ENCODE results near the gene CCDC70.
A peak's percentile ranks its signal among the peaks of the same experiment; 100 is the strongest.
"Not testable (repeated sequence)": the region's sequence is repeated elsewhere in the genome, so short reads cannot be mapped to it uniquely, and the experiment has no call there.

Gene CCDC70
- 0 to 0.88 (median 0) reads per million in 17 experiments for total RNA-seq

DNA sequence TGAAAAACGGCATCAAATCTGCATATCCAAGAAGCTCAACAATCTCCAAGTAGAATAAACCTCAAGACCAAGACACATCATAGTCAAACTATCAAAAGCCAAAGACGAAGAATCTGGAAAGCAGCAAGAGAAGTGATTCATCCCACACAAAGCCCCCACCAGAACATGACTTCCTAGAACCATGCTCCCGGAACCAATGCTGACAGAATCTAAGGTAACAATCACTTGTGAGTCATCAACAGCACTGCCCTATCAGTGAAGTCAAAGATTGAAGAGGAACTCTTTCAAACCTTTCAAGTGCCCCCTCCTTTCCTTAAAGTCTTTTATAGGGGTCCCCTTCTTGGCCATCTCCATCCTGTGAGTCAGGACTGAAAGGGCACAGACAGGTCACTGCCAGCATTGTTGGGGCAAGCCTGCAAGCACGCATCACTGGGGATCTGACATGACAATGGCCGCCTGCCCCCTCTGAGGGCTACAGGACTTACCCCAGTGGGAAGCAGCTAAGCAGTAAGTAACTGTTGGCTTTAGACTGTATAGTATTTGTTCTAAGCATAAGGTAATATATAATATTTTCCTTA is at the start of gene CCDC70:
TSS of gene CCDC70 (plus strand) at position 247 of the 578 bp plus-strand sequence. CDS start 3,443 bp downstream, outside the sequence.
- DNase-seq = no peak

GRCh38 chr13:51814071-51814470 is 47.7 kb upstream of the CCDC70 start:
- DNase-seq = no peak

DNA sequence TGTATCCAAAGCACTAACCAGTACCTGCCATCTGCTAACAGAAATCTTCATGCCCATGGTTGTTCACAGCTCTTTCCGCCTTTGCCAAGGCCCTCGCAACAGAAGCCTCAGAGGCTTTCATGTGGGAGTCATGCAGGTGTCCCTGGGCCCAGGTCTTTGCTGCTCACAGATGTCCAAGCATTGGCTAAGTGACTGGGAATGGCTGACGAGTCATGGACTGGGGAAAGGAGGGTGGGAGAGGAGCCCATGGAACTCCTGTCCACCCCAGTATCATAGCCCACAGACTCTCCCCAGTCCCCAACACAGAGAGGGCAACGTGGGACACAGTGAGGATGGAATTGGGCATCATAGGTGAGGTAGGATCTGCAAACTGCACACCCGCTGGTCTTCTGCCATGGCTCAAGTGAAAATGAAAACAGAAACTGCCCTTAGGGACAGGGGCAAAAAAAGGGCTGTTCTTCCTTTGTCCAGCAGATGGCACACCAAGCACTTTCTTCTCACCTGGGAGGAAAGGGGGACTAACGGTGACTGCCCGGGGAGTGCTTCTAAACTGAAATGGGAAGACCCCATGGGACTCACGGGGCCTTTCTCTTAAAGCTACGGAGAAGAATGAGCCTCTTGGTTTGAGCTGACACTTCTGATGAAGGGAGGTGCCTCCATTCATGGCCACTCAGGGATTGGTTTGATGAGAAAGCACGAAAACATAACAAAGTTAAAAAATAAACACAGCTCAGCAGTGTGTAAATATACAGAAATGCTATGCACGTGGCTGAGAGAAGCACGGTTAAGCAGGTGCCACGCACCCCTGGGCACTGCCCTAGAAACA is 46.7 kb upstream of the CCDC70 start:
- peak; percentile 71 to 80 (median 74) for DNase-seq

DNA sequence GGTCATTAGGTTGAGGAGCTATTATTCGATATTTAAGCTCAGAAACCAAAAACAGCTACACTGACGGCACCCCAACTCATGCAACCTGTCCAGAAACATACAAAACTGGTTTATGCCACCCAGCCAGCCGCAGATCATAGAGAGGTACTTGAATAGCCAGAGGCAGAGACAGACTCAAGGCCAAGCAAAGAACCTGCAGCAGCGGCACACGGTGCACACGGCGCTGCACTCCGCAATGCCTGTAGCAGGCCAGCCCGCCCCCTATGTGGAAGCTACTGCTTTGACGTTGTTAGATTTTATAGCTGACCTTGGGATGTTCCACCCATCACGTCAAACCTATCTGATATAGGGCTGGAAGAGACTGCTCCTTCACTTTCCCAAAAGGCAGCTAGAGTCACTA is 45.9 kb upstream of the CCDC70 start:
- no peak for DNase-seq

DNA sequence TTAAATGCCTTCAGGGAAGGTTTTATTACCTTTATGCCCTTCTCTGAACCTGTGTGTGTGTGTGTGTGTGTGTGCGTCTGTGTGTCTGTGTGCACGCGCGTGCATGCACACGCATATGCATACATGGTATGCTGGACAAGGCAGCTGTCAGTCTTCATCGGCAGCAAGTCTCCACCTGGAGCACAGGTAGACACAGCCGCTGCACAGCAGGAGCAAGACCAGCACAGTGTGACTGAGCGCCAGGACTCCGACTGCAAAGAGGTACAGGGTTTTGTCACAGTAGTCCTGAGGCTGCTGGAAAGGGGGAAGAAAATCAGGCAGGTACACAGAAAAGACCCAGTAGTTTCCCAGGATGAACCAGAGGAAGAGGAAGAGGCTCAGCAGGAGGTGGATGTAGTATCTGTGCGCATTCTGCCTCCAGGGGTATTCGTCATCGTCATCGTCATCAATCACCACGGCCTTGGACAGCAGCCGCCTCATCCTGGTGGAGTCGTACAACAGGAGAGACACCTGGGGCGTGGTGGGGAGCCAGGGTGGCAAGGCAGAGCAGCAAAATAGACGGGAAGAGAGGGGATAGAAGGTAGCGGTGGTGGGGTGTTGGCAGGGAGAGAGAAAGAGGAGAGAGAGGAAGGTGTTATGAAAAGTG is 45.0 kb upstream of the CCDC70 start:
- DNase-seq = no peak

DNA sequence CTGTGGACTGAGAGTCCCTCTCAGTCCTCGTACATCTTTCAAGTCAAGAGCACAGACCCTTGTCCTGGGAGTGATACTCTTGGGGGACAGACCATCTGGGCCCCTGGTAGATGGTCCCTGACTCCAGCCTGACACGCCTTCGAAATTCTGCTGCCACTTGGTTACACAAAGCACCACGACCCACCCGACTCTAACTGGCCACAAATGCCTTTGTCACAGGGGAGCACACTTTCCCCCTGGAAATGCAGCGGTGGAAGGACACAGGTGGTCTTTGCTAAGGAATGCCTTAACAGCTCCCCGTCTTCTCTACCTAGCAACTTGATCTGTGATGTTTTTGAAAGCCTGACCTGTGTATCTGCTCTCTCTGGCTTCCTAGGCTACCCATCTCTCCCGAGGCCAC is 44.1 kb upstream of the CCDC70 start:
- DNase-seq = no peak

DNA sequence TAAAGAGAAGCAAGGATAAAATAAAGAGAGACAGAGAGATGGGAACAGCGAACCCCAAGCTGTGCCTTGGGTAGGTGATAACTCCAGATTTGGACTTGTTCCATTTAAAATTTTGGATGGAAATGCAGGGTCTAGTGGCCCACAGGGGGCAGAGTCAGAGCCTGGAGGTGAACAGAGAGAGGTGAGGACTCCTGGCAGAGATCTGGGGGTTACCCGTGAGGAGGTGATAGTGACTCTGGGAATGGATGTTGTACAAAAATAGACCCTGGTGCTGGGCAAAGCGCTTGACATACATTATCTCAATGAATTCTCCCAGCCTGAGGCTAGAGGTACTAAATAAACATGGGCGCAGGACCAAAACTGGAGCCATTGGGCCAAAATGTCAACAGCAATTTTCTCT is 43.5 kb upstream of the CCDC70 start:
- DNase-seq = no peak

GRCh38 chr13:51818781-51819511 is 42.8 kb upstream of the CCDC70 start:
- peak; percentile 54 to 78 (median 73) for DNase-seq

DNA sequence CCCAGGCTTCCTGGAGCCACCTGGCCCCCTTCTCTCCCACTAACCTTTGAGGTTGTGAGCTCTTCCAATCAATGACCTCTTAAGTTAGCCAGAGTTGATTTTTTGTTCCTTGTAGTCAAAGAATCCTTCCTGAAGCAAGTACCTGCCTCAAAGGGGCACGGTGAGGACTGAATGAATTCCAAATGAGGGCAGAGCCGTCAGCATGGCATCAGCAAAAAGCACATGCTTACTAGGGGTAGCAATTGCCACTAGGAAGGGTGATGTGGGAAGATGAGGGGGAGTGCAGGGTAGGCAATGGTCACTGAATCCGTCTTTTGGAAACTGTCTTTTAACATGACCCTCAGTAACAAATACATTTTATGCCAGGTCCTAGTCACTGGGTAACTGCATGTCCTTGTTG is 42.2 kb upstream of the CCDC70 start:
- no peak for DNase-seq

DNA sequence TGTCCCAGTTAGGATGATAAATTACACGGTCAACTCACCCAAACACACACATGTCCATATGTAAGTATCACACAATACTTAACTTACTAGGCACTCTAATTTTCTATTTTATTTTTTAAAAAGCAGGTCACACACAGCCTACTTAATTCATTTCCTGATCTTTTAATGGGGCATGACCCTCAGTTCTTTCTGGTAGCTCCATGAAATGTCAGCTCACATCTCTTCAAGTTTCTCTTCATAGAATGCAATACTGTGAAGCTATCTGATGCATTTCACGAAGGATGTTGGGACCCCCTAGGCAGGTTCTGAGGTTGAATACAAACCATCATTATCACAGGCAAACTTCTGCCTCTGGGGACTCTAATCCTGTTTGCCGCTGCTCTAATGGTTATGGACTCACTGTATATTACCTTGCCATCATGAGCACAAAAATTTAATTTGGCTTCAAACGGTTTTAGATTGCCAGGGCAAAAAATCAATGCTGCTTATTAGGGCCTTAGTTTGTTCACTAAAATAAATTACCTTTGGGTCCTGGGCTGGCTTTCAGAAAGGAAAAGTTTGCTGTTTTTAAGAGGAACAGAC is 41.7 kb upstream of the CCDC70 start:
- DNase-seq = no peak

DNA sequence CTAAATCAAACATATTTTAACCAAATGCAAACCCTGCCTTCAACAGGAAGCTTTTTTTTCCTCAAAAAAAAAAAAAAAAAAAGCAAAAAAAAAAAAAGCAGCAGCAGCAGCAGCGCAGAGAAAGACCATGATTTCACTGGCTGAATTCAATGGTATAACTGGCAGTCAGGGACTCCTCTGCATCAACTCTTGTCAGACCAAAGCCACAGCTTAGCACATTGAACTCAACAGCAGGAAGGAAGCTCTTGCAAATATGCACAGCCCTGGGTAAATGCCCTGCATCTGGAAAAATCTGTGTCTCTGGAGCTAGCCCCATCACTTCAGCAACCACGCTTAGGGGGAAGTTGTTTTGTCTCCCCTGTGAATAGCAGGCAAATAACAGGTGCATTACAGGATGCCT is 40.2 kb upstream of the CCDC70 start:
- peak; percentile 38 to 76 (median 68) for DNase-seq

- no peak for DNase-seq
Measured at GRCh38 chr13:51822106-51822815, 39.5 kb upstream of the CCDC70 start.

DNA sequence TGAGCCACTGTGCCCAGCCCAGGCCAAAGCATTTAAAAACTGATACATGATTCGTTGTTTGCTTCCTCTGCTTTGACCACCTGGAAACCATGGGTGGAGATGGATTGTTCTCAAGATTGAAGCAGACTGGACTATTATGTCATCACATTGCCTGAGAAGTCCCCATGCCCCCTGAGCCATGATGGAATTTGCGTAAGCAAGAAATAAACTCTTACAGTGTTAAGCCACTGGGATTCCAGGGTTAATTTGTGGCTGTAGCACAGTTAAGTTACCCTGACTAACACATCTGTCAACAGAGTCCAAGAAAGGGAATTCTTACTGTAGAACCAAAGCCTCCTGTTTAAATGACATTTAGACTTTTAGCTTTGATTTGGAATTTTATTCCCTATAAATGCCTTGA is 38.4 kb upstream of the CCDC70 start:
- no peak for DNase-seq

GRCh38 chr13:51823863-51824262 is 37.9 kb upstream of the CCDC70 start:
- DNase-seq = no peak

DNA sequence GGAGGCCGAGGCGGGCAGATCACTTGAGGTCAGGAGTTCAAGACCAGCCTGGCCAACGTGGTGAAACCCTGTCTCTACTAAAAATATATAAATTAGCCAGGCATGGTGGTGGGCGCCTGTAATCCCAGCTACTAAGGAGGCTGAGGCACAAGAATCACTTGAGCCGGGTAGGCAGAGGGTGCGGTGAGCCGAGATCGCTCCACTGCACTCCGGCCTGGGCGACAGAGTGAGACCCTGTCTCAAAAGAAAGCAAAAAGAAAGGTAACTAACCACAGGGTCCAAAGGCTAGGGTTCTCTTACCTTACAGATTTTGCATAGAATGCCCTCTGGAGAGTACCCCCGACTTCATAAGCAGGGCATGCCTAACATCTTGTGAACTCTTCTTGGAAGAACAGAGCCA is 37.1 kb upstream of the CCDC70 start:
- DNase-seq = not testable (repeated sequence)

DNA sequence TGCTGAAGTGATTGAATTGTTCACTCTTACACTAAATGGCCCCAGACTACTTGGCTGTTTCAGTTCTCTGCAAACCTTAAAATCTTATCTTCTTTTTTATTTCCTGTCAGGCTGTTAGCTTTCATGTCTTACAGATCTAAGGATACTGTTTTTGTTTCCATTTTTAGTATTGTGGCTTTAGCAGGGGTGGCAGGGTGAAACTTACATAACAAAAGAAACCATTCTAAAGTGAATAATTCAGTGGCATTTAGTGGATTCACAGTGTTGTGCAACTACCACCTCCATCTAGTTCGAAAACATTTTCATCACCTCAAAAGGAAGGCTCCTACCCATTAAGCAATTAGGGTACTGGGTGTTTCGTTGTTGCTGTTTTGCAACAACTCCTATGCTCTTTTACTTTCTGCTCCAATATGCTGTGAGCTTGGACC is 36.6 kb upstream of the CCDC70 start:
- DNase-seq = peak; percentile 49 to 83 (median 70)

- no peak for DNase-seq
Measured at GRCh38 chr13:51825681-51826254, 36.0 kb upstream of the CCDC70 start.

GRCh38 chr13:51826606-51827005 is 35.2 kb upstream of the CCDC70 start:
- peak; percentile 47 to 73 (median 66) for DNase-seq

DNA sequence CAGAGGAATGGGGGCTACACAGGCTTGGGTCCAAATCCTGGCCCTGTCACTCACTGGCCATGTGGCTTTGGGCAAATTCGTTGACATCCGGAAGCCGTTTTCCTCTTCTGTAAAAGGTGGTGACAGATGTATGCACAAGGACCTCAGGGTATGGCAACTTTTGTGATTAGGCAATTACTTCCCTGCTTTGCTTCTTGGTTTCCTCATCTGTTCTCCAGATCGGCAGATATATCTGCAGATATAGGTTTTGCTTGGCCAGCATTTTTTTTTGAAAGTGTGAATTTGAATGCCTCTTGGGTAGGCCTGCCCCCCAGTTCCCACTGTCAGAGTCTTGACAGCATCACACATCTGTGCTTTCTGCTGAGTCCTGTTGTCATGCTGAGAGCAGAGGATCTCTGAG is 34.5 kb upstream of the CCDC70 start:
- peak in 3 of 4 experiments; percentile 50 to 64 (median 56) for DNase-seq

DNA sequence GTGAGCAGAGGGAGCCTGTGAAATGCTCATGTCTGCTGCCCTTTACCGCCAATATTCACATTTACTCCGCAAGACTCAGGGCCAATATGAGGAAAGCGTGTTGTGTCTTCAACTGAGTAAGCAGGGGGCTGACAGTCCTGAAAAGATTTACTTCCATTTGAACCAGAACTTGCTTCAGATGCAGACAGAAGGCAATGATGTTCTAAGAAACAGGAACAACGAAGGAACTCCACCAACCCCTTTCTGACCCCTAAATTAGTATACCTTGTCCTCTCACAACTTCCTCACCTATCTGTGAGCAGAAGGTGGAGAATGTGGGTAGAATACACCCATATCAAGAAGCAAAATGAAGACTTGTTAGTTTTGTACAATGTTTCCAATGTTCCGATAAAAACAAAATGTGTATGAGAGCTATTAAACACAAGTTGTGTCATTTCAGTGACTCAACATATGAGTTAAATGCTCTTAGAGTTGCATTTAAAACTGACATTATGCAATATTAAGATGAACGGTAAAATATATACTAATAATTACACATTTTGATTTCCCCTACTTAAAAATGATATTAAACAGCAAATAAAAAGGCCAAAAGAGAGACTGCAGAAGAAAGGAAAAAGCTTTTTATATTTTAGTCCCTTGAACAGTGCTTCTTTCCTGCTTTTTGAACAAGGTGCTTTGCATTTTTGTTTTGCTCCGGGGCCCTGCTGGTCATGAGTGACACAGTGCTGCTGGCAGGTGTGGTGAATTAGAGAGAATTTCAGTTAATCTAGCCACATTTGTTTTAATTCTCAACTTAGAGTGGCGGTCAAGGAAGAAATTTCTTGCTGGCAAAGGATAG is 32.8 kb upstream of the CCDC70 start:
- peak; percentile 18 to 55 (median 34) for DNase-seq

GRCh38 chr13:51829568-51829899 is 32.2 kb upstream of the CCDC70 start:
- DNase-seq = no peak
